Measurements from ENCODE around the gene STYK1.
A peak's percentile ranks its signal among the peaks of the same experiment; 100 is the strongest.

Gene STYK1

GRCh38 chr12:10668526-10668925 is 5.3 kb downstream of the STYK1 start:
- TF ChIP-seq EZH2phosphoT487 (IDR thresholded peaks at IDR 0.05; ENCODE audit: borderline replicate concordance), result no peak
- TF ChIP-seq CTCF (conservative IDR thresholded peaks at IDR 0.05; ENCODE audit: low read length), result no peak
- peak overlapping the region; percentile 71 for H3K4me2 ChIP-seq (ENCODE audit: low read depth, low read length, poor library complexity, severe bottlenecking)

GRCh38 chr12:10667581-10667980 is 6.3 kb downstream of the STYK1 start:
- Histone ChIP-seq H3F3A (ENCODE audit: low read depth) (peaks cover under 1% of the 10 kb centered on the region; the same call in 1 of the 2 replicates), H3K4me1 (ENCODE audit: insufficient read depth, low read length, poor library complexity, severe bottlenecking) (peaks cover 47% of the 10 kb centered on the region), H3K79me2 (ENCODE audit: insufficient read depth, low read length) (peaks cover 29% of the 10 kb centered on the region; the same call in 1 of the 2 replicates), H3K36me3 (ENCODE audit: insufficient read depth, low read length) (no peaks in the 10 kb centered on the region), H3K9me2 (replicated peaks; ENCODE audit: low read depth, low read length) (no peaks in the 10 kb centered on the region), H3K4me3 (ENCODE audit: low read length, poor library complexity, severe bottlenecking) (peak overlapping the region; percentile 24), H4K20me1 (ENCODE audit: insufficient read depth, low read length, poor library complexity, severe bottlenecking) (no peaks in the 10 kb centered on the region), H2AFZ (ENCODE audit: low read length) (no peak overlapping the region), H3K4me2 (ENCODE audit: low read depth, low read length, poor library complexity, severe bottlenecking) (peak overlapping the region; percentile 71), H3K27me3 (ENCODE audit: insufficient read depth, low read length, poor library complexity, severe bottlenecking) (no peaks in the 10 kb centered on the region), H3K9ac (ENCODE audit: low read depth, low read length, poor library complexity, severe bottlenecking) (peak overlapping the region; percentile 46), H3K9me3 (ENCODE audit: insufficient read depth, low read depth, low read length) (no peaks in the 10 kb centered on the region)
- TF ChIP-seq CTCF (conservative IDR thresholded peaks at IDR 0.05; ENCODE audit: low read length), result no peak
- TF ChIP-seq EZH2phosphoT487 (IDR thresholded peaks at IDR 0.05; ENCODE audit: borderline replicate concordance), result no peak

More at GRCh38 chr12:10668526-10668925, 5.3 kb downstream of the STYK1 start:
- Histone ChIP-seq H3F3A (ENCODE audit: low read depth) (peaks cover 4% of the 10 kb centered on the region; the same call in 1 of the 2 replicates), H3K79me2 (ENCODE audit: insufficient read depth, low read length) (peaks cover 29% of the 10 kb centered on the region; the same call in 1 of the 2 replicates), H3K4me1 (ENCODE audit: insufficient read depth, low read length, poor library complexity, severe bottlenecking) (peaks cover 51% of the 10 kb centered on the region), H3K27me3 (ENCODE audit: insufficient read depth, low read length, poor library complexity, severe bottlenecking) (no peaks in the 10 kb centered on the region), H2AFZ (ENCODE audit: low read length) (no peak overlapping the region), H3K36me3 (ENCODE audit: insufficient read depth, low read length) (no peaks in the 10 kb centered on the region), H3K9ac (ENCODE audit: low read depth, low read length, poor library complexity, severe bottlenecking) (peak overlapping the region; percentile 65), H4K20me1 (ENCODE audit: insufficient read depth, low read length, poor library complexity, severe bottlenecking) (no peaks in the 10 kb centered on the region), H3K4me3 (ENCODE audit: low read length, poor library complexity, severe bottlenecking) (peak overlapping the region; percentile 57), H3K9me3 (ENCODE audit: insufficient read depth, low read depth, low read length) (no peaks in the 10 kb centered on the region), H3K9me2 (replicated peaks; ENCODE audit: low read depth, low read length) (no peaks in the 10 kb centered on the region)

- no peaks in the 10 kb centered on the region for H3F3A ChIP-seq (ENCODE audit: low read depth)
- no peak overlapping the region for H2AFZ ChIP-seq (ENCODE audit: low read length)
- H3K9me3 ChIP-seq (ENCODE audit: insufficient read depth, low read depth, low read length), result no peaks in the 10 kb centered on the region
- no peak overlapping the region for H3K4me2 ChIP-seq (ENCODE audit: low read depth, low read length, poor library complexity, severe bottlenecking)
- peaks cover 33% of the 10 kb centered on the region for H3K4me1 ChIP-seq (ENCODE audit: insufficient read depth, low read length, poor library complexity, severe bottlenecking)
- H3K27me3 ChIP-seq (ENCODE audit: insufficient read depth, low read length, poor library complexity, severe bottlenecking), result no peaks in the 10 kb centered on the region
- no peaks in the 10 kb centered on the region for H3K36me3 ChIP-seq (ENCODE audit: insufficient read depth, low read length)
- H4K20me1 ChIP-seq (ENCODE audit: insufficient read depth, low read length, poor library complexity, severe bottlenecking), result no peaks in the 10 kb centered on the region
- H3K79me2 ChIP-seq (ENCODE audit: insufficient read depth, low read length), result peaks cover 11% of the 10 kb centered on the region; the same call in 1 of the 2 replicates
- H3K4me3 ChIP-seq (ENCODE audit: low read length, poor library complexity, severe bottlenecking), result no peak overlapping the region
- TF ChIP-seq EZH2phosphoT487 (IDR thresholded peaks at IDR 0.05; ENCODE audit: borderline replicate concordance) (no peak), CTCF (conservative IDR thresholded peaks at IDR 0.05; ENCODE audit: low read length) (no peak)
- no peak overlapping the region for H3K9ac ChIP-seq (ENCODE audit: low read depth, low read length, poor library complexity, severe bottlenecking)
- H3K9me2 ChIP-seq (replicated peaks; ENCODE audit: low read depth, low read length), result no peaks in the 10 kb centered on the region
Measured at GRCh38 chr12:10664499-10664898, 9.4 kb downstream of the STYK1 start.

Measured in Loucy (cell line).